Tibial nerve (tissue), 3 donors: Measurements from ENCODE around the gene ZFY.

Experiments
- CTCF ChIP-seq, 5 experiments: fragments of 200-600 bp in 3 of 5; fragments of 450-650 bp in 2 of 5; sonication (generic) in 3 of 5; IDR thresholded peaks; one replicate each; pipeline ENCODE4 v1.5.1; 2016 to 2019; ENCODE audit warnings: antibody characterized with exemption in 5 of 5, mild to moderate bottlenecking in 3 of 5, moderate library complexity in 2 of 5
- POLR2A ChIP-seq, 2 donors: fragments of 450-650 bp; IDR thresholded peaks; one replicate each; pipeline ENCODE4 v1.6.1; 2017; ENCODE audit warnings: antibody characterized with exemption in 2 of 2, mild to moderate bottlenecking in 2 of 2, moderate library complexity in 2 of 2

- TF ChIP-seq CTCF (IDR thresholded peaks at IDR 0.05), result no peak
- TF ChIP-seq POLR2A (IDR thresholded peaks at IDR 0.05), result no peak
Measured at GRCh38 chrY:2937149-2937548, 2.0 kb downstream of the ZFY start.
